B cell (primary cell): Measurements from ENCODE around the gene CACNB4. TPM values are rescaled to one million over a fixed set of nuclear protein-coding genes. Genes with fewer than 3 reads are reported as not detected.

Experiments
- ATAC-seq: fragments of 200-7000 bp; cut with Tn5 transposase; one replicate; pipeline ENCODE4 v1.10.0; 2021; ENCODE audit warnings: low read depth, mild to moderate bottlenecking, moderate number of reproducible peaks, moderate library complexity
- CTCF ChIA-PET: fragments of 350-600 bp; sonication (Branson Sonifier 250); formaldehyde crosslinking; loops from one replicate; lab custom pipeline; 2021; ENCODE audit warnings: antibody characterized with exemption, inconsistent platforms; lab: Charles Lee
- POLR2A ChIA-PET: fragments of 350-600 bp; sonication (Branson Sonifier 250); formaldehyde crosslinking; loops from one replicate; lab custom pipeline; 2021; ENCODE audit warnings: antibody characterized with exemption; lab: Charles Lee
- DNase-seq: peaks from one replicate; pipeline ENCODE4 v3.0.0; 2013
- H2AFZ ChIP-seq: 2 replicates; pipeline ENCODE4 v1.6.1; 2012; ENCODE audit warnings: mild to moderate bottlenecking, low read depth, low read length; ENCODE audit not compliant: insufficient read depth, poor library complexity, severe bottlenecking
- H3K27ac ChIP-seq, 2 donors: 1 replicate in 1 of 2; 2 replicates in 1 of 2; pipeline ENCODE4 v1.5.1; 2012 to 2013; ENCODE audit warnings: low read length in 2 of 2, mild to moderate bottlenecking in 2 of 2, moderate library complexity in 1 of 2
- H3K27me3 ChIP-seq, 4 experiments: fragments of 200-600 bp in 1 of 4; sonication (generic) in 1 of 4; replicated peaks in 1 of 4; 1 replicate in 2 of 4; 2 replicates in 2 of 4; pipeline versions ENCODE4 v1.6.1 to v1.7.0; 2013 to 2016; ENCODE audit warnings: low read length in 3 of 4, mild to moderate bottlenecking in 2 of 4, mixed read lengths in 1 of 4, moderate library complexity in 1 of 4; ENCODE audit not compliant: insufficient read depth in 4 of 4, control insufficient read depth in 3 of 4; ENCODE audit errors: control extremely low read depth in 1 of 4
- H3K36me3 ChIP-seq, 2 experiments: replicated peaks in 1 of 2; 1 replicate in 1 of 2; 2 replicates in 1 of 2; pipeline versions ENCODE4 v1.6.1 to v1.7.1; 2013; ENCODE audit warnings: low read length in 1 of 2; ENCODE audit not compliant: insufficient read depth in 2 of 2, control insufficient read depth in 1 of 2; ENCODE audit errors: control extremely low read depth in 1 of 2, extremely low read depth in 1 of 2
- H3K4me1 ChIP-seq, 2 donors: fragments of 200-600 bp in 1 of 2; sonication (generic) in 1 of 2; 1 replicate in 1 of 2; 2 replicates in 1 of 2; pipeline versions ENCODE4 v1.5.1 to v1.6.1; 2013 to 2017; ENCODE audit warnings: low read length in 2 of 2; ENCODE audit not compliant: control insufficient read depth in 2 of 2, insufficient read depth in 2 of 2
- H3K4me2 ChIP-seq: replicated peaks from 2 replicates; pipeline ENCODE3; 2012; ENCODE audit warnings: mild to moderate bottlenecking, low read depth, low read length; ENCODE audit not compliant: poor library complexity, severe bottlenecking
- H3K4me3 ChIP-seq, 5 experiments: fragments of 200-600 bp in 1 of 5; sonication (generic) in 1 of 5; 1 replicate in 3 of 5; 2 replicates in 2 of 5; pipeline versions ENCODE4 v1.5.1 to v1.7.0; 2011 to 2016; ENCODE audit warnings: low read length in 4 of 5, mild to moderate bottlenecking in 4 of 5, low read depth in 2 of 5, control low read depth in 1 of 5, moderate library complexity in 1 of 5; ENCODE audit not compliant: insufficient read depth in 1 of 5; ENCODE audit errors: control extremely low read depth in 1 of 5, extremely low read depth in 1 of 5
- H3K79me2 ChIP-seq: fragments of 200-600 bp; sonication (generic); one replicate; pipeline ENCODE4 v1.6.0; 2016; ENCODE audit warnings: low read length; ENCODE audit not compliant: control insufficient read depth, insufficient read depth
- H3K9ac ChIP-seq: fragments of 200-600 bp; sonication (generic); 2 replicates; pipeline ENCODE4 v1.6.1; 2017; ENCODE audit warnings: mild to moderate bottlenecking, low read length, moderate library complexity
- H3K9me3 ChIP-seq, 3 donors: one replicate each; pipeline versions ENCODE4 v1.6.1 to v1.7.1; 2013; ENCODE audit warnings: low read length in 2 of 3; ENCODE audit not compliant: control insufficient read depth in 2 of 3, insufficient read depth in 1 of 3; ENCODE audit errors: control extremely low read depth in 1 of 3
- H4K20me1 ChIP-seq: 2 replicates; pipeline ENCODE4 v1.6.0; 2012; ENCODE audit warnings: mild to moderate bottlenecking, low read length; ENCODE audit not compliant: insufficient read depth, control insufficient read depth, poor library complexity, severe bottlenecking
- H3K27ac Mint-ChIP-seq: one replicate; pipeline ENCODE4 v1.8.0; 2021; ENCODE audit warnings: mixed read lengths
- H3K27me3 Mint-ChIP-seq: one replicate; pipeline ENCODE4 v1.8.0; 2021; ENCODE audit warnings: mixed read lengths
- H3K4me1 Mint-ChIP-seq: one replicate; pipeline ENCODE4 v1.8.0; 2021; ENCODE audit warnings: mixed read lengths
- H3K4me3 Mint-ChIP-seq: one replicate; pipeline ENCODE4 v1.8.0; 2021; ENCODE audit warnings: mixed read lengths
- H3K9me3 Mint-ChIP-seq: one replicate; pipeline ENCODE4 v1.8.0; 2022; ENCODE audit warnings: mixed read lengths; ENCODE audit not compliant: insufficient read depth
- CTCF ChIP-seq: fragments of 200-600 bp; IDR thresholded peaks from one replicate; pipeline ENCODE4 v1.8.0; 2022; ENCODE audit warnings: antibody characterized with exemption, mild to moderate bottlenecking
- EZH2 ChIP-seq: IDR thresholded peaks from 2 replicates; pipeline ENCODE4 v1.6.1; 2012; ENCODE audit warnings: borderline replicate concordance, low read depth, mild to moderate bottlenecking, moderate library complexity, low read length; ENCODE audit not compliant: insufficient read depth, poor library complexity, severe bottlenecking
- WGBS: methylation state at CpG from one replicate; pipeline ENCODE4 v1.1.5; 2013; ENCODE audit warnings: missing lambda C conversion rate; ENCODE audit not compliant: insufficient coverage; 5-methylcytosine and 5-hydroxymethylcytosine counted together
- intact Hi-C: fragments of 100-400 bp; cut with micrococcal nuclease; formaldehyde crosslinking; loops from one replicate; pipeline ENCODE4 v1.10.0; 2022
- polyA plus RNA-seq: library from polyadenylated mRNA; depleted of rRNA; stranded (reverse); fragments of >200 nt; gene quantifications from 2 replicates; pipeline ENCODE4 v1.2.3, GENCODE V29; 2012
- total RNA-seq, 2 donors: library from RNA; stranded (reverse); fragments of 120-200 nt in 1 of 2; gene quantifications; 1 replicate in 1 of 2; 2 replicates in 1 of 2; pipeline versions ENCODE4 v1.2.3 to v1.2.4, GENCODE V29; 2013 to 2022

The CACNB4 gene
- total and polyA plus RNA-seq, 2 donors (not counting 1 experiment from before 2014, with no cell fraction given), result 0.12 to 1.4 TPM

DNA sequence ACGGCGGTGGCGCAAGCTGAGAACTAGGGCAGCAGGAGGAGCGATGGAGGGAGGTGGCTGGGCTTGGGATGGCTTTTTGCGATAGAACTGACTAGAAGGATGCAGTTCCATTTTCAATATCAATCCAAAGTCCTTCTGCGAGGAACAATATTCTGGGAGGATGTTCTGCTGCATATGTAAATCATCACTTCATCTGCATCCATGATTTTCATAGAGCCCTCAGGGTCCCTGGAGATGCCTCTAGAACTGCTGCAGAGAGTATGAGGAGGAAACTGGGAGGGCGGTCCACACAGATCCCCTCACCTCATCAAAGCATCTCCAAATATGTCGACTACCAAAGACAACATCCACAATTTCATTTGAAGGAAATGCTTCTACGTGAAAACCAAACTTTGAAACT, 20.8 kb downstream of the CACNB4 start:
- no peak overlapping the region for H3K4me2 ChIP-seq
- DNase-seq (no peak), ATAC-seq (no peak)
- H2AFZ ChIP-seq, result no peak overlapping the region
- H3K36me3 ChIP-seq, result no peaks in the 10 kb centered on the region
- Mint-ChIP-seq H3K4me1 (no peaks in the 10 kb centered on the region), H3K27ac (no peak overlapping the region), H3K9me3 (no peaks in the 10 kb centered on the region), H3K27me3 (no peaks in the 10 kb centered on the region), H3K4me3 (no peak overlapping the region)
- TF ChIP-seq CTCF (no peak), EZH2 (no peak)
- H3K9ac ChIP-seq, result no peak overlapping the region
- H3K27me3 ChIP-seq, result no peaks in the 10 kb centered on the region
- ChIA-PET CTCF (no interaction called here), POLR2A (no interaction called here)
- H3K9me3 ChIP-seq, result no peaks in the 10 kb centered on the region
- 97% methylated on average over 6 of the region's 9 CpGs for WGBS
- H3K4me1 ChIP-seq, result no peaks in the 10 kb centered on the region
- H3K79me2 ChIP-seq, result no peaks in the 10 kb centered on the region
- intact Hi-C loops, result no loop called here
- H3K4me3 ChIP-seq, result no peak overlapping the region
- no peak overlapping the region for H3K27ac ChIP-seq
- no peaks in the 10 kb centered on the region for H4K20me1 ChIP-seq

DNA sequence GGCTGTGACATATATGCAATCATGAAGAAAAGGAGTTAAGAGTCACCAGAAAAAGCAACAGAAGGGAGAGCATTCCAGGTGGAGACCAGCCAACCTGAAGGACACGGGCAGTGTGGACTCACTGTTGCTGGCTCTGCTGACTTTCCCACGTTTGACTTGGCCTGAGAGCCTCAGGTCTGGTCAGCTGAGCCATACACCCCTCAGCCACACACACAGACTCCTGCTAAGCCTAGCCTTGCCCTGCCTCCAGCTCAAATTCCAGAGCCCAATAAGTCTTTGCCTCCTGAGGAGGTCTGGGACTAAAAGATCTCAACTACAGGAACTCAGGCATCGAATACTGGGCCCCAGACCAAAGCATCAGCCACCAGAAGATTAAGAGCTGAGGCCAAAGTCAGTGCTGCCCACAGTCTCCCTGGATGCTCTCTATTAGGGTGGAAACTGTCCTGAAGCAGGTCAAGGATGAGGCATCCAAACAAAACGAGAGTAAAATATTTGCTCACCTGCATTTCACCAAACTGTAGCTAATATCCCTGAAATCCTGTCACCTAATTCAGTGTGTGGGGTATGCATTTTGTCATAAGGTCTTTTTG, 23.3 kb downstream of the CACNB4 start:
- ChIA-PET CTCF (no interaction called here), POLR2A (no interaction called here)
- Histone ChIP-seq H3K9ac (no peak overlapping the region), H4K20me1 (no peaks in the 10 kb centered on the region), H3K36me3 (no peaks in the 10 kb centered on the region), H3K4me1 (peaks cover 8 to 9% of the 10 kb centered on the region in 2 donors), H2AFZ (no peak overlapping the region), H3K79me2 (no peaks in the 10 kb centered on the region), H3K9me3 (no peaks in the 10 kb centered on the region), H3K27ac (no peak overlapping the region), H3K4me3 (no peak overlapping the region), H3K4me2 (no peak overlapping the region), H3K27me3 (no peaks in the 10 kb centered on the region)
- Mint-ChIP-seq H3K4me1 (peaks cover 10% of the 10 kb centered on the region), H3K27ac (no peak overlapping the region), H3K4me3 (no peak overlapping the region), H3K27me3 (no peaks in the 10 kb centered on the region), H3K9me3 (no peaks in the 10 kb centered on the region)
- WGBS, result 79% methylated on average over 3 of the region's 4 CpGs
- TF ChIP-seq CTCF (no peak), EZH2 (no peak)
- intact Hi-C loops, result no loop called here
- ATAC-seq (no peak), DNase-seq (no peak)
